Cardiac muscle cell (in vitro differentiated cells and primary cell): ENCODE data around the gene BTG4. TPM values are rescaled to one million over a fixed set of nuclear protein-coding genes. Genes with fewer than 3 reads are reported as not detected.

Experiments
- DNase-seq, 2 donors: peaks; one replicate each; pipeline versions ENCODE4 v3.0.0 to v3.0.0-alpha.2; 2010 to 2017; ENCODE audit warnings: low read depth in 1 of 2, low spot score in 1 of 2
- H3K27ac ChIP-seq: fragments of 200-600 bp; sonication (generic); 2 replicates; pipeline ENCODE4 v1.5.1; 2016
- H3K27me3 ChIP-seq: fragments of 200-600 bp; sonication (generic); 2 replicates; pipeline ENCODE4 v1.6.0; 2016; ENCODE audit warnings: control low read depth
- H3K36me3 ChIP-seq: fragments of 200-600 bp; sonication (generic); 2 replicates; pipeline ENCODE4 v1.5.1; 2016; ENCODE audit warnings: control low read depth
- H3K4me1 ChIP-seq: fragments of 200-600 bp; sonication (generic); 2 replicates; pipeline ENCODE4 v1.8.1; 2017; ENCODE audit warnings: low read depth, mild to moderate bottlenecking, mixed run types
- H3K4me3 ChIP-seq: fragments of 200-600 bp; sonication (generic); 2 replicates; pipeline ENCODE4 v1.5.1; 2016; ENCODE audit warnings: mild to moderate bottlenecking
- H3K9me3 ChIP-seq: fragments of 200-600 bp; sonication (generic); 2 replicates; pipeline ENCODE4 v1.5.1; 2017; ENCODE audit warnings: low read depth, mild to moderate bottlenecking, control low read depth
- polyA plus RNA-seq: library from polyadenylated mRNA; unstranded; fragments of >200 nt; fragmentation: Nextera tagmentation; extraction: Ambion mirVana; gene quantifications from 2 replicates; pipeline ENCODE4 v1.2.1, GENCODE V29; 2016
- total RNA-seq: library from RNA; depleted of rRNA; stranded (reverse); fragments of >200 nt; gene quantifications from 2 replicates; pipeline ENCODE4 v1.2.3, GENCODE V29; 2016
- TF ChIP-seq, protein P1 (sequence below): IDR thresholded peaks from 2 replicates; pipeline ENCODE4 v1.5.1; 2012; ENCODE audit warnings: low read depth, mild to moderate bottlenecking, low read length

The BTG4 gene
- total and polyA plus RNA-seq, 2 experiments from 2014 or later: not detected

DNA sequence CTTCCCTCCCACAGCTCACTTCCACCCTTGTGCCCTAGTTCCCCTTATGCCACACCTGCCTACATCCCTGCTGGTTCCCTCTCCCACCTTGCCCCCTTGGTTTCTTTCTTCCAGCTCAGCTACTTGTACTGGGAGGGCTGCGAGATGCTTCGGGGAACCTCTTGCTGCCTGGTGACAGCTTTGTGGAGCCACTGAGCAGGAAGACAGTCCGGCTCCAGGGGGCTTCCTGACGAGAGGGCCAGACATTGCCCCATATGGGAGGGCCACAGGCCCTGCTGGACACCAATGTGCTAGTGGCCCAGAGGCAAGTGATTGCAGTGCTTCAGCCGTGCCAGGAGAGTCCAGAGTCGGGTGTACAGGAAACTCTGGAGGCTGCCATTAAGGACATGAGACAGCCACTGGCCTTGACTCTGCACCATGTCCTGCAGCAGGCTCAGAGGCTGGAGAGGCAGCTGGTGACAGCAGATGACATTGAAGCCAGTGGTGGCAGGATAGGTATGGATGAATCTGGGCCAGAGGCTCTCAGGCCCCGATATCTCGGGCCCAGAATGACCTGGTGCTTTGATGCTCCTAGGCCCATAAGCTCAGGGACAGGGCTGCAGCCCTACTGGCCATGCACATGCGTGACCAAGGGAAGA is 54.3 kb downstream of the BTG4 start:
- no peaks in the 10 kb centered on the region for H3K4me1 ChIP-seq
- H3K27ac ChIP-seq: no peak overlapping the region
- TF ChIP-seq, protein P1, sequence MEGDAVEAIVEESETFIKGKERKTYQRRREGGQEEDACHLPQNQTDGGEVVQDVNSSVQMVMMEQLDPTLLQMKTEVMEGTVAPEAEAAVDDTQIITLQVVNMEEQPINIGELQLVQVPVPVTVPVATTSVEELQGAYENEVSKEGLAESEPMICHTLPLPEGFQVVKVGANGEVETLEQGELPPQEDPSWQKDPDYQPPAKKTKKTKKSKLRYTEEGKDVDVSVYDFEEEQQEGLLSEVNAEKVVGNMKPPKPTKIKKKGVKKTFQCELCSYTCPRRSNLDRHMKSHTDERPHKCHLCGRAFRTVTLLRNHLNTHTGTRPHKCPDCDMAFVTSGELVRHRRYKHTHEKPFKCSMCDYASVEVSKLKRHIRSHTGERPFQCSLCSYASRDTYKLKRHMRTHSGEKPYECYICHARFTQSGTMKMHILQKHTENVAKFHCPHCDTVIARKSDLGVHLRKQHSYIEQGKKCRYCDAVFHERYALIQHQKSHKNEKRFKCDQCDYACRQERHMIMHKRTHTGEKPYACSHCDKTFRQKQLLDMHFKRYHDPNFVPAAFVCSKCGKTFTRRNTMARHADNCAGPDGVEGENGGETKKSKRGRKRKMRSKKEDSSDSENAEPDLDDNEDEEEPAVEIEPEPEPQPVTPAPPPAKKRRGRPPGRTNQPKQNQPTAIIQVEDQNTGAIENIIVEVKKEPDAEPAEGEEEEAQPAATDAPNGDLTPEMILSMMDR: no peak
- no peaks in the 10 kb centered on the region for H3K9me3 ChIP-seq
- no peaks in the 10 kb centered on the region for H3K36me3 ChIP-seq
- peaks cover 11% of the 10 kb centered on the region for H3K27me3 ChIP-seq
- H3K4me3 ChIP-seq: no peak overlapping the region
- DNase-seq: no peak

DNA sequence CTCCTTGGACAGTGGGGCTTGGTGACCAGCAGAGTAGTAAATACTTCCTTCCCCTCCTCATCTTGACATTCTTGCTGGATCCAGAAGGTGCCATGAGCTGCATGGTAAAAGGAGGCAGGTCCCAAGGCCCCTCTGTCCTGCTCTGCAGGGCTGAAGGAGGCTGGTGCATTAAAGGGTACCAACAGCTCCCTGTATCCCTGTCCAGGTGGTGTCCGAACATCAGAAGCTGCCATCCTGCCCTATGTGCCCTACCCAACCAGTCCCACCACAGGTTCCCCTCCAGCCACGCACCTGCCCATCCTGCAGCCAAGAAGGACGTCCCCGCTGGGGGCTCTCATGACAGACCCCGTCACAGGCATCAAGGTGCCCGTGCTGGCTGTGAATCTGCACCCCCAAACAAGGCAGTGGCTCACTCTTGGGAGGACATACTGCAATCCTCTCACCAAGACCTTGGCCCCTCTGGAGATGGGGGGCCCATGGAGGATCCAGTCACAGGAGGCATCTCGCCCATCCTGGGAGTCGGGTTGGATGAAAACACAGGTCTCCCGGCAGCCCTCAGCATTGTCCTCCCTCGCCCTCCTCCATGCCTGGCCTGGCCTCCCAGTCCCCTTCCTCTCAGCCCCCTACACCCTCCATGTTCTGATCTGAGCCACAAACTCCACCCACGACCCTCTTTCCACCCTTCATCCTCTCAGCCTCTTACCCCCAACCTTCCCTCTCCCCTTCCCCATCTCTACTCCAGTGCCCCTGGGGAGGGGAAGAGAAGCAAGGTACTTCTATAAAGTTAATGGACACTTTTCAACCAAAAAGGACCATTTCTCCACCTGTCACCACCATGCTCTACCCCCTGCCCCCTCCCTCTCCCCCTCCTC is 55.1 kb downstream of the BTG4 start:
- DNase-seq: no peak
- Histone ChIP-seq H3K27me3 (peaks cover 11% of the 10 kb centered on the region), H3K36me3 (no peaks in the 10 kb centered on the region), H3K4me1 (no peaks in the 10 kb centered on the region), H3K9me3 (no peaks in the 10 kb centered on the region), H3K27ac (no peak overlapping the region), H3K4me3 (no peak overlapping the region)
- TF ChIP-seq, protein P1: no peak

DNA sequence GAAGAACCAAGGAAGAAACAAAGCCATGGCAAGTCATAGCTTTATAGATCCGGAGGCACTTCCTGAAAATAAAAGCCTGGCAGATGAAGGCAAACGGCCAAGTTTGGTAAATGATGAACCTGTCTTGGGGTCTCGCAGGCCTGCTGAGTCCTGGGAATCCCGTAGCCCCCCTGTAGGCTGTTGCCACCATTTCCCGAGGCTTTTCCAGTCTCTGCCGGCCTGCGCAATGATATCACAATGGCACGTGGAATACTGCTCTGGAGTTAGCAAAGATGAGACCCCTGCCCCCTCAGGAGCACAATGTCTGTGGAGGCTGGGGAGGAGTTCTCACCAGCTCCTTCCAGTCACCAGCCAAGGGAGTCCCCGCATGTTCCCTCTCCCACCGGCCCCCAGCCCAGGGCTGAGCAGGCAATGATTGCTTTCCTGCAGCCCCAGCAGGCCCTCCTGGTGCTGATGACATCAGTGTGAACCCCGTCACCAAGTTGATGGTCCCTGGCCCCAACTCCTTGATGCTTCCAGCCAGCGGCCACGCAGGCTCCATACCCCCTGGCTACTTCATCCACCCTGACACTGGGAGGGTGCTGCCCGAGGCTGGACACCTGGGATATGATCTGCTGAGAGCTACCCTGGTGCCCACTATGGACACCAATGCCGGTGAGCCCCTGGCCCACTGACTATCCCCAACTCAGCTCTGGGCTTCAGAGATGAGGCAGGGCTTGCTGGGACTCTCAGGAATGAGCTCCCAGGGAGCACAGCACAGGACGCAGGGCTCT is 55.9 kb downstream of the BTG4 start:
- H3K27ac ChIP-seq: no peak overlapping the region
- H3K4me1 ChIP-seq: no peaks in the 10 kb centered on the region
- H3K4me3 ChIP-seq: no peak overlapping the region
- no peaks in the 10 kb centered on the region for H3K9me3 ChIP-seq
- no peak for DNase-seq
- H3K36me3 ChIP-seq: no peaks in the 10 kb centered on the region
- TF ChIP-seq, protein P1: no peak
- H3K27me3 ChIP-seq: peaks cover 11% of the 10 kb centered on the region

DNA sequence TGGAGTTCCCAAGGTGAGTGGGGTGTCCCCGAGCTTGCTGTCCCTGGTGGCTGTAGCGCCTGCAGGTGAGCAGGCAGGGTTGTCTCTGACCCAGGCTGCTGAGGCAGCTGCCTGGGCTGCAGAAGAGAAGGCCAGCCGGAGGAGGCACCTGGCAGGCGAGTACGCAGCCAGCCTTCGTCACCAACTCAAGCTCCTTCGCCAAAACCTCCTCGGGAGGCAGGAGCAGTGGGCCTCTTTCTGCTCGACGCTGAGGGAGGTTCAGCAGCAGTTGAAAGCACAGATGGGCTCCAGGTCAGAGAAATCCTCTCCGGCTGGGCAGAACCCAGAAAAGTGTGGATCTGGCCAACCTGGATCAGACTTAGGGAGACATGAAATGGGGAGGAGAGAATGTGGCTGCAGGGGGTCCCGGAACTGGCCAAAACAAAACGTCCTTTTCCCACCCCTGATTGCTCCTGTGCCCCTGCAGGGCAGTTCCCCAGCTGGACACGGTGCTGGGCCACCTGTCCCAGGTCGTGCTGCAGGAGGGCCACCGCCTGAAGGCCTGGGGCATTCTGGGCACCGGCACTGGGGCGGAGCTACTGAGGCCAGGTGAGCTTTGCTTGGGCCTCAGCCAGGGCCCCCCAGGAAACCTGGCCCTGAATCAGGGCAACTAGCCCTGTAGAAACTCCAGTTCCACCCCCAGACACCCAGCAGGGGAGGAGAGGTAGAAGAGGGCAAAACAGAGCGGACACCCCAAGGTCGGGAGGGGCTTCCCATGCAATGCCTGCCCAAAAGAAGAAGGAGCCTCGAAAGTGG is 56.7 kb downstream of the BTG4 start:
- no peak overlapping the region for H3K27ac ChIP-seq
- TF ChIP-seq, protein P1: no peak
- no peaks in the 10 kb centered on the region for H3K4me1 ChIP-seq
- no peak for DNase-seq
- no peaks in the 10 kb centered on the region for H3K9me3 ChIP-seq
- H3K27me3 ChIP-seq: peaks cover 11% of the 10 kb centered on the region
- no peak overlapping the region for H3K4me3 ChIP-seq
- H3K36me3 ChIP-seq: no peaks in the 10 kb centered on the region
